ENCODE measurements around the gene PHF20.
A peak's percentile ranks its signal among the peaks of the same experiment; 100 is the strongest.
"Not testable (repeated sequence)": the region's sequence is repeated elsewhere in the genome, so short reads cannot be mapped to it uniquely, and the experiment has no call there.

The PHF20 gene

DNA sequence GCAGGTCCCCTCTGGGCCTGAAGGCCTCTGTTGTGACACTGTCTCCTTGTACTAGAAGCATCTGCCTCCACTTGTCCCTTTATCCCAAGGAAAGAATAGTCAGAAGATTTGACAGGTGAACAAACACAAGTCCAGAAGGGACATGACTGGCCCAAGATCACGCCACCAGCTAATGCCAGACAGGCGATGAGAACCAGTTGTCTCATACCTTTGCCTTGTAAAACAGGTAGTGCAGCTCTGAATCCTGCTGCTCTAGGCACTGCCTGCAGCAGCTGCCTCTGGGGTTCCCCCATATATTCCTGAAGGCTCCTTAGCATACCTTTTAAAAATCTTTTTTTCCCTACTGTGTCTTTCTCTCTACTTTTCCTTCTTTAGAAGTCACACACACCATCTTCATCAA lies 157.5 kb downstream of the PHF20 start:
- DNase-seq (ENCODE audit: low read depth): no peak

DNA sequence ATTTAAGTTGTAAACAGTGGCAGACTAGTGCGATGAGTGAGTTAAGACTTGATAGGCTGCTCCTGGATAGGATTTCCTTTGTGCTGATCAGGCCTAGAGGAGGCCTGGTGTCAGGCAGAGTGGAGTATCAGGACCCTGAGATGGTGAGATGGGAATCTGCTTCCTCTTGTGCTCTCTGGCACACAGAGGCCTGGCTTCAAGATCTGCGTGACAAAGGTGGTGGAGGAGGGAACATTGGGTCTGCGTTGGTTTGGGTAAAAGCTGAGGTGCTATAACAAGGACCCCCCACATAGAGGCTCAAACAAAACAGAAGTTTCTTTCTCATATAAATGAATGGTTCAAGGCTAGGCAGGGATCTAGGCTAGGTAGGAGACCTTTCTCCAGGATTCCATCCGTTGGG lies 162.2 kb downstream of the PHF20 start:
- no peak for DNase-seq (ENCODE audit: low read depth)

DNA sequence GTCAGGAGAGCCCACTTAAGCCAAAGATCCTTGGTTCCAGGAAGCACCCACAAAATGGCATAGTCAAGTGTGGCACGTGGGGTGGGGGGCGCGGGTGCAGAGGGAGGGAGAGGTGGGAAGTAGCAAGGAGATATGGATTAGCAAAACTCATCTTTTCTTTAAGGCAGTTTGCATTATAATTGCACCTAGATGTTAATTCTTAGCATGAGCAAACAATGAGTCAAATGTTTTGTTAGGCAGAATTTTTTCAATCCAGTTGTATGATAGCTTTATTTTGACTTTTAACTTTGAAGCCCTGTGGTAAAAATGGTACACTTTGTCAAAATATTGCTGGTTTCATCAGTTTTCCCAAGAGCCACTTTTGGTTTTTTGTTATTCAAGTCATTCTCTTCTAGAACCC lies 167.4 kb downstream of the PHF20 start:
- no peak for DNase-seq (ENCODE audit: low read depth)

DNA sequence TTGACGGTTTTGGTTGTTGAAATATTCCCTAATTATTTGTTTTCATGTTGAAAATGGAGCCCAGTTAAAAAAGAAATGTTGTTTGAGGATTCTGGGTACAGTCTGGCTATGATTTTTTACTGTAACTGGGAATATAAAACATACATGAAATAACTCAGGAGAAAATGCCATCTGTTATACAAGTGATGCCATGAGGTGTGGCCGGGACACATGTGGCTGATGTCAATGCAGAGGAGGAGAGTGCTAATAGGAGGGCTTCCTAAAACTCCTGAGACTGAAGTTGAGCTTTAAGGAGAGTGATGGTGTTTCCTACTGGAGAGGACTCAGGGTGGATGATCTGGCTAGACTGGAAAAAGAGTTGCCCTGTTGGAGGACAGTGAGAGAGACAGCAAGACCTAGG lies 169.8 kb downstream of the PHF20 start:
- DNase-seq (ENCODE audit: low read depth): no peak

DNA sequence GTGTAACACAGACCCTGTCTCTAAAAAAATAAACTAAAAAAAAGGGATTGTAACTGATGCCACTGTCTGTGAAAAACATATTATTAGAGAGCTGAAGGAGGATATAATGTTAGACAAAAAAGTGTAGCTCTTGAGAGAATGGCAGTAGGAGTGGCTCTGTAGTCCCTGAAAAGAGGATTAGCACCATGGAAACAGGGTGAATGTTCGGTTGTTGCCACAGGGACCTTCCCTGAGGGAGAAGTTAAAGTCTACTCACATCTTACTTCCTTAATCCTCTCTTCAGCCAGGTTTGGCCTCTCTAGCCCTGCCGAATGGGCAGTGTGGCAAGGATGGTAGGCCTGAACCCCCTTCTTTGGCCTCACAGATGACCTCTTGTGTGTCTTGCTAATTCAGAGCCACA lies 170.4 kb downstream of the PHF20 start:
- no peak for DNase-seq (ENCODE audit: low read depth)

DNA sequence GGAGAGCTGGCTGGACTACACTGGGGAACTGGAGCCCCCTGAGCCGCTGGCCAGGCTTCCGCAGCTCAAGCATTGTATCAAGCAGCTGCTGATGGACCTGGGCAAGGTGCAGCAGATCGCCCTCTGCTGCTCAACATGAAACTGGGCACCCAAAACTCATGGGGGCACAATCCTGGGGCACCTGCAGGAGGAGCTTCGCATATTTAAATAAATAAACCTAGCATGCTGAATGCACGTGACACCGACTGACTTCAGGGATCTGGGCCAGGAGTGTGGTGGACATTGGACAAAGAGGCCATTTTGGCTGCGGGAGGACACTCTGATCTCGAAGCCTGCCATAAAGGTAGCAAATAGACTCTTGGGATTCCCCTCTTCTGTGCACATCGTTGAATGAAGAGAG lies 175.7 kb downstream of the PHF20 start:
- DNase-seq (ENCODE audit: low read depth): no peak

DNA sequence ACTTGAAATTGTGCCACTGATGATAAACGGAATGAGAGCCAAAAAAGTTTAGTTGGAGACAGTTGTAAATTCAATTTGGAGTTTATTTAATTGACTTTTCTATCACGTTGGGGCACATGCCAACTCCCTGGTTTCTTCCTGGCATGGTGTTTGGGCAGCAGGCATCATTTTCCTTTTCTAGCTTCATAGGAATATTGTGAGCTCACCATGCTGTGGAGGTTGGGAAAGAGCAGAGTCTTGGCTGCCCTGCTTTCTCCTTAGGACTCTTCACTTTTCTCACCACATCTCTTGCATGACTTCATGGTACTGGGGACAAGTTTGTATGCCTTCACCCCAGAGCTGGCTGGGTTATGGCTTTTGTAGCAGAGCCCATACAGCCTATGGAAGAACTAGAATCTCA lies 176.1 kb downstream of the PHF20 start:
- no peak for DNase-seq (ENCODE audit: low read depth)

DNA sequence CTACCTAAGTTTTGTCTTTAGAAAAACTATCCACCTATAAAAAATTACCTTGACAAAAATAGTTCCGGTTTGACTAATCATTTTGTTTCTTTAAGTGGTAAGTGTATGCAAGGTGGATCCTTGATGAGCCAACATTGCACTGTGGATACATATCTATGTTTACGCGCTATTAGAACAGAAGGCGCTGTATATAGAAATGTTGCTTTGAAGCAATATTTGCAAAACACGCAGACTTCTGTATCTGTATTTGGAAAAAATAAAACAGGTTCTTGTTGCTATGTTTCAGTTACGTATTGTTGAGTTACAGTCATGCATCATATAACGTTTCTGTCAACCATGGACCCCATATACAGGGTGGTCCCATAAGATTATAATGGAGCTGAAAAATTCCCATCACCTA lies 178.3 kb downstream of the PHF20 start:
- DNase-seq (ENCODE audit: low read depth): no peak

DNA sequence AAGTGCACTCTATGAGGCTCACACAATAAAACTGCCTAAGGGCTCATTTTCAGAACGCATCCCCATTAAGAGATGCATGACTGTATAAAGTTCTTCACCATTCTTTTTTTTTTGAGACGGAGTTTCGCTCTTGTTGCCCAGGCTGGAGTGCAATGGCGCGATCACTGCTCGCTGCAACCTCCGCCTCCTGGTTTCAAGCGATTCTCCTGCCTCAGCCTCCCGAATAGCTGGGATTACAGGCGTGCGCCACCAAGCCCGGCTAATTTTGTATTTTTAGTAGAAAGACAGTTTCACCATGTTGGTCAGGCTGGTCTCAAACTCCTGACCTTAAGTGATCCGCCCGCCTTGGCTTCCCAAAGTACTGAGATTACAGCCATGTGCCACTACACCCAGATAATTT lies 180.3 kb downstream of the PHF20 start:
- not testable (repeated sequence) for DNase-seq (ENCODE audit: low read depth)

DNA sequence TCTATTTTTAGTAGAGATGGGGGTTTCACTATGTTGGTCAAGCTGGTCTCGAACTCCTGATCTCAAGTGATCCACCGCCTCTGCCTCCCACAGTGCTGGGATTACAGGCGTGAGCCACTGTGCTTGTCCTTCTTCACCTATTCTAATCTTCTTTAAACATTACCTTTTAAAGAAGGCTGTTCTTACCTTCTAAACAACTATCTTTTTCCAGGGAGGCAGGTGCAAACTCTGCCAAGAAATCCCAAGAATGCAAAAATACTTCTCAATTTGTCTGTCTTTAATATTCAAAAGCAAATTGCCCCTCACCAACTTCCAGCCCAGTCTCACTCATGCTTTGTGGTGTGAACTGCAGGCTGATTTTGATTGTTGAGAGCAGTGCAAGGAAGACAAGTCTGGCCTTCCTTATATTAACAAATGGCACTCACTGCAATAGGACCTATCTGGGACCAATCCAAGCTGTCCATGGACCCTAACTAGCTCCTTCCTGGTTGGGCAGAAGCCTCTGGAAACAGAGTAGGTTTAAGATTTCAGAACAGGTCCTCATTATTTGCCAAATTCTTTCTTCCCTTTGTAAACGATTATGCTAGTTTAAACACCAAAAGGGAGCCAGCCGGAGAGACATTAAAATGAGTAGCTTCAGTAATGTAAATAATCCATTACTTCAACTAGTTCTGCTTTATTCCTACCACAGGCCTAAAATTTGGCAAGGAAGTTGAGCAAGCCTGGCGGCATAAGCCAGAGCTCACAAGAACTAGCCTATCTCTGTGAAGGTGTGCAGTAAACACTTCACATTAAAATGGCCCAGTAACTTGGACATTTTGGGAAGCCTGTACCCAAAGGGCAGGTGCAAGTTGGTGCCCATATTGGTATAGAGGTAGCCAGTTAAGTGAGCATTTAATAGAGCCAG lies 180.9 kb downstream of the PHF20 start:
- no peak for DNase-seq (ENCODE audit: low read depth)

DNA sequence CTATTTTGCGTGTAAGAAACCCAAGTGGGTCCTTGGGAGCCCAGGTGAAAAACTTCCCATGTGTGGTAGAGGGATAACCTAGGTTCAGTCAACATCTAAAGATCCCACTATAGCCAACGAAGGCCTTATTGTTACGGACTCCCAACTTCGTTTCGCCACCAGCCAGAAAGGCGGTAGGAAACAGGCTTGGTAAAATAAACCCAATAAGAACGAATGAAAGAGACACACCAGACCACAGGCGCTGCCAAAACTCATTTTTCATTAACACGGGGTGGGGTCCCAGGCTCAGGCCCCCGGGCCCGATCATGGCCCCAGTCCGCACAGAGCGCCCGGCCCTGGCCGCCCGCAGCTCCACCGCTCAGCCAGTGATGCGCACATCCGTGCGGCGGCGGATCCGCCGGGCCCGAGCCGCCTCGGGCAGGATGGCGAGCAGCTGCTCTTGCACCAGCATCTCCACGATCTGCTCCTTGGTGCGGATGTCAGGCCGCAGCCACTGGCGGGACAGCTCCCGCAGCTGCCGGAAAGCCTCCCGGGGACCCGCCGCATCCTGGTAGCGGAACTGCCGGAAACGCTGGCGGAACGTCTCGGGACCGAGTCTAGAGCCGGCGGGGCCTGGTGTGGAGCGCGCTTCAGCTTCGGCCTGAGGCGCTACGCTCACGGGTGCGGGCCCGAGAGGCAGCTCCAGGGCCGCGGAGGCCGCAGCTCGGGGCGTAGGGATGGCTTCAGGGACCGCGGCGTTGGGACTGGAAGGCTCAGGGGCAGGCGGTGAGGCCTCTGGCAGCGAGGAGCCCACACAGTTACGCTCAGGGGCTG lies 181.8 kb downstream of the PHF20 start:
- peak; percentile 39 for DNase-seq (ENCODE audit: low read depth)

DNA sequence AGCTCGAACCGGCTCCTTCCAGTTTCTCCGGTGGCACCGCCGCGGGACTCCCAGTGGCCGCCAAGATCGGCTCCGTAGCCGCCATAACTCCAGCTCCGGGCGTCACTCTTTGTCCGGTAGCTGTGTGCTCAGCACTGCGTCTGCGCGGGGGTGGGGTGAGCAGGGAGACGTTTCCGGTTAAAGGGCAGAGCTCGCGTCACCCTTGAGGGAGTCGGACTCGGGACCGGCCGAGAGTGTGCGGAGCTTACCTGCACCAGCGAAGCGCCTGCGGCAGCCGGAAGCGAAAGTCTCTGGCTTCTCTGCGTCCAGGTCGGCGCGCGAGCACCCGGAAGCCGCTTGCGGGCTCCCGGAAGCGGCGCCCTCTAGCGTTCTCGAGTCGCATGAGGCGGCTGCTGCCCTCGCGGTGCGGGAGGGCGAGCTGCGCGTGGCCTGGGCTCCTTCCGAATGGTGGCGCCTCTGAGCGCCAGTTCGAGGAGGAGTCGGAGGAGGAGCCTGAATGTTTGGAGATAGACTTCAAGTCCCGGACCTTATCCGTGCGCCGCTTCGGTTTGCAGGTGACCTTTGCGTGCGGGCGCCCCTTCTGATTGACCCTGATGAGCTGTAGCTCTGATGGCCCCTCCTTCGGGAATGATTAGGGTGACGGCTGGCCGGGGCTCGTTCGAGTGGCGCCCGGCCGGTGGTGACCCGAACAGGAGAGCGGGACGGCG lies 182.5 kb downstream of the PHF20 start, which contains the start of gene SCAND1:
TSS of gene SCAND1 (minus strand) at position 303 of the 707 bp plus-strand sequence. CDS start at position 85, 218 bp downstream.
- DNase-seq (ENCODE audit: low read depth): peak; percentile 94

DNA sequence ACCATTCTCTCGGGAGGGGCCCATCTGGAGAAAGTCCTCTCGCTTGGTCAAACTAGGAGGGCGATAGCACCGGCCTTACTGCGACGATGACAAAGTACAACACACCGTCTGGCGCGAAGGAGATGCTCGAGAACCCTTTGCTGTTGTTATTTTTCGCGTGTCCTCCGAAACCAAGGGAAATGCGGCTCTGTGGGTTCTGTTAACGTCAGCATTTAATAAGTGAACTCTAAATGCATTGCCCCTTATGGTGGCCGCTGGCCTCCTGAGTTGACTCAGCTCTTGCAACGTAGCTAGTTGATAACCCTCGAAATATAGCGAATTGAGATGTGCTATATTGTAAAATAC lies 183.1 kb downstream of the PHF20 start:
- DNase-seq (ENCODE audit: low read depth): no peak

DNA sequence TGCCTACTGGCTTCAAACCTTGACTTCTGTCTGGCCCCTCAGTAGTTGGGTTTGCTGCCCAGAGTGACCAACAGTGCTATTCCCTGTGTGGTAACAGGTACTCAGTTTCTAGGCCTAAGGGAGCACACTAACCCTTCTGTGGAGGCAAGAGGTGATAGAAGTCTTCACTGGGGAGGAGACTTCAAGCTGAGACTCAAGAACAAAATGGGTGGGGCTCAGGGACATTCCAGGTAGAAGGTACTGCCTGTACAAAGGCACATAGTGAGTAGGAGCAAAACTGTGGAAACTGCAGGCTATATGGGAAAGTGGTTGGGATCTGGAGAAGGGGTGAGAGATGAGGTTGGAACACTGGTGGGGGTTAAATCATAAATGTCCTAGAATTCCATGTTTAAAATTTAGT lies 184.8 kb downstream of the PHF20 start:
- DNase-seq (ENCODE audit: low read depth): no peak

DNA sequence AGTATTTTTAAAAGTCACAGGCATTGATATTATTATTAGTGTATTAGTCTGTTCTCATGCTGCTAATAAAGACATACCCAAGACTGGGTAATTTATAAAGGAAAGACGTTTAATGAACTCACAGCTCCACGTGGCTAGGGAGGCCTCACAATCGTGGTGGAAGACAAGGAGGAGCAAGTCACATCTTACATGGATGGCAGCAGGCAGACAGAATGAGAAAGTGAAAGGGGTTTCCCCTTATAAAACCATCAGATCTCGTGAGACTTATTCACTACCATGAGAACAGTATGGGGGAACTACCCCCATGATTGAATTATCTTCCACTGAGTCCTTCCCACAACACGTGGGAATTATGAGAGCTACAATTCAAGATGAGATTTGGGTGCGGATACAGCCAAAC lies 187.5 kb downstream of the PHF20 start:
- DNase-seq (ENCODE audit: low read depth): not testable (repeated sequence)

DNA sequence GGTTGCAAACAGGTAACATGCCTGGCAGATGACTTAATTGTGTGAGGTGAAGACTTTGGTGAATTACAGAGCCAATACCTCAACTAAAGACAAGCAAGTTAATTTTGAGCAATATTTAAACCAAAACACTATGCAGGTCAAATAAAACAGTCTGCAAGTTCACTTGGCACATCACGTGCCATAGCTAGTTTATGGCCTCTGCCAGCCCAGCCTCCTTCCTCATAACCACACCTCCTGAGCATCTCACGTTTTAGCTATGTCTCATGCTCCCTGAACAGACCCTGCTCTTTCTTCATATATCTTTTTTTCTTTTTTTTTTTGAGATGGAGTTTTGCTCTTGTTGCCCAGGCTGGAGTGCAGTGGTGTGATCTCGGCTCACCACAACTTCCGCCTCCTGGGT lies 192.1 kb downstream of the PHF20 start:
- no peak for DNase-seq (ENCODE audit: low read depth)

DNA sequence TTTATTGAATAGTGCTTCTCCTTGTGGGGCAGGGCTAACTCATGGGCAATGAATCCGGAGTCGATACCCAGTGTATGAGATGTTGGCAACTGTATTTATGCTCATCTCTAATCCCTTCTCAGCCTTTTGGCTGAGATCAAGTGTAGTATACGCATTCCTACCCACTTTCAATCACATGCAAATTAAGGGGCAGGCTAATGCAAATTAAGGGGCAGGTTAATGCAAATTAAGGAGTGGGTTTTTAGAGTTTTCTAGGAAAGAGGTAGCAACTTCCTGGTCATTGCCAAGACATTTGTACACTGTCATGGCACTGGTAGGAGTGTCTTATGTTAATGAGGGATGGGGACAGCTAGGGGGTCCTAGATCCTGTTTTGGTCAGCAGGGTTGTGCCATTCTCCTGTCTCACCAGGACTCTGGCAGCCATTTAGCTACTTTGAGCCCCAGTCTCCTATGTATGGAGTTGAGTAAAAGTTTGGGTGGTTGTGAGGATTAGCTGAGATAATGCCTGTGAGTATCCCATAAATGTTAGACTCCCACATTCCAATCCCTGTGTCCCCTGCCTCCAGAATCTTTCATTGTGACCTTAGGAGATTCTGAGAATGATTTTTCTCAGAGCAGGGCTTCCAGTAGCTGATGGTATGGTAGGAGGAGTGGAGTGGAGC lies 196.3 kb downstream of the PHF20 start, which contains the start of gene CNBD2:
TSS of gene CNBD2 (plus strand) at position 612 of the 662 bp plus-strand sequence. CDS start 173 bp downstream, outside the sequence.
- no peak for DNase-seq (ENCODE audit: low read depth)

DNA sequence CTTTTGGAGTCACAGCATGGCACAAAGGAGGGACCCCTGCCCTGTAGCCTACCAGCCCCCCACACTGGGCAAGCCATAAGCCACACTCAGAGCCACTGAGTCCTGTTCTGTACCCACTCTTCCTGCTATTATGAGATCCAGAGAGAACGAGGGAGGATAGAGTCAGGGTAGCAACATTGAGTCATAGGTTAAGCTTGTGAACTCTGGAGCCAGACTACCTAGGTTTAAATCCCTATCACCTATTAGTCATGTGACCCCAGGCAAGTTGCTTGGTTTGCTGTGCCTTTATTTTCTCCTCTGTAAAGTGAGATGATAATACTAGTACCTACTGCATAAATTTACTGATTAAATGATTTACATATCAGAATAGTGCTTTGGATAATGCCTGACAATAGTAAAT lies 197.1 kb downstream of the PHF20 start:
- DNase-seq (ENCODE audit: low read depth): no peak

DNA sequence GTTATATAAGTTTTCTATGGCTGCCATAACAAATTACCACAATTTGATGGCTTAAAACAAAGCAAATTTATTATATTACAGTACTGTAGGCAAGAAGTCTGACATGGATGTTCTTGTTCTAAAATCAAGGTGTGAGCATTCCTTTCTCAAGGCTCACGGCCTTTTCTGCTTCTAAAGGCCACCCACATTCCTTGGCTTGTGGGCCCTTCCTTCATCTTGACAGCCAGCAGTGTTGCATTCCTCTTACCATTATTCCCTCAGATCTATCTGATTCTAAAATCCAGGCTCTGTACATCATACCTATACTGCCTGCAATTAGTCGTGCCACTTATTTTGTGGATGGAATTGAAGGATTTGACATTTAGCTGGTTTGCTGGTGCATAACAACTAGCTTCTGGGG lies 200.2 kb downstream of the PHF20 start:
- no peak for DNase-seq (ENCODE audit: low read depth)

DNA sequence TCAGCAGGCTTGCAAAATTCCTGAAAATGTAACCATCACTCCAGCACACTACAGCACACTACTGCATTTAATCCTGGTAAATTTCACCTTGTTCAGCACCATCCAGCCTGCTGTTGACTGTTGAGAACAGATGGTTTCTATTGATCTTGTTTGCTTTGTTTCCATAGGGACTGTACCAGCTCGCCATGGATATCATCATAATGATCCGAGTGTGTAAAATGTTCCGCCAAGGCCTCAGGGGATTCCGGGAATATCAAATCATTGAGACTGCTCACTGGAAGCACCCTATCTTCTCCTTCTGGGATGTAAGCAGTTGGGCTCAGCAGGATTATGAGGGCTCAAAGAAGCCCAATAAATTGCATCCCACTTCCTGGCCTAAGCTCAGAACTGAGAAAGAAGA lies 200.6 kb downstream of the PHF20 start:
- no peak for DNase-seq (ENCODE audit: low read depth)

DNA sequence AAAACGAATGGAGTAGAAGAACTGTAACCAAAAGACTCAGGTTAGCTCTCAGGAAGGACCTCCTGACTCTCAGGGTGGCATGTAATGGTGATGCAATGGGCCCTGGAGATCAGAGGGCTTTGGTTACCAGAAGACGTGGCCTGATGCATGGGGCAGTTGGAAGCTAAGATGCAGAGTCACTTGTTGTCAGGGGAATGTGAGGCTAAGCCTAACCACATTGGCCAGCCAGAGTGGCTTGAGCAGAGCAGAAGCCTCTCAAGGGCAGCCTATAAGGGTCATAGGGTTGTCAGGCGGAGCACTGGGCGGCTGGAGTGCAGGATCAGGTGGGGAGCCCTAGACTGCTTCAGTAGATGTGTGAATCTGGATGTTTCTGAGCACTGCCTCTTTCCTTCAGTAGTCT lies 202.4 kb downstream of the PHF20 start:
- no peak for DNase-seq (ENCODE audit: low read depth)

All from activated gamma-delta T cell treated with anti-CD3 and anti-CD28 coated beads, Interleukin-2, amount 50 U/mL, for 16 hours (primary cell).